ENCODE data around the gene NPM3. TPM values are rescaled to one million over a fixed set of nuclear protein-coding genes. Genes with fewer than 3 reads are reported as not detected.

NPM3 gene
- total RNA-seq, 1 donor from 2014 or later = 18.0 TPM

DNA sequence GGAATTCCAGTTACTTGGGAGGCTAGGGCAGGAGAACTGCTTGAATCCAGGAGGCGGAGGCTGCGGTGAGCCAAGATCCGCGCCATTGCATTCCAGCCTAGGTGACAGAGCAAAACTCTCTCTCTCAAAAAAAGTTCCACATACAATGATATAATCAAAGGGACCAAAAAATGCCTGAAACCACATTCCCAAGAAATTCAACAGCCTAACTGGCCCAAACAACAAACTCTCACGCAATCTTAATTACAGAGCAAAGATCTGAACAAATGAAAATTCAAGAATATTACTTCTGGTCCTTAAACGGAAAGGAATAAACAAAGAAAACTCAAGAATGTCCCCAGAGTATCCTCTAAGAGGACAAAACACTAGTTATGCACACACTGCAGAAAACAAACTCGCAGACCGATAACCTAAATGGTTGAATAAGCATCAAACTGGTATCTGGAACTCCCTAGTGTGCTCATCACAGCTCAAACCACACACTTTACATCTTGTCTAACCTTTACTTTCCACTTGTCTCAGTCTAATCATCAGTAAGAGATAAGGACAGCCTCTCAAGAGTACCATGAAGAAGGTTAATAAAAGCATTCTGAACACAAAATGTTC, 31.3 kb upstream of the NPM3 start:
- Histone ChIP-seq H3K36me3 (peaks cover 39% of the 10 kb centered on the region), H3K27ac (no peak overlapping the region), H3K9me3 (no peaks in the 10 kb centered on the region), H3K4me3 (peak overlapping the region; percentile 100), H3K27me3 (no peaks in the 10 kb centered on the region), H3K4me1 (peaks cover 35% of the 10 kb centered on the region)
- no peak for ATAC-seq
- intact Hi-C loops (cut with DNase I) = no loop called here
- DNase-seq = peak; percentile 29
- TF ChIP-seq, protein P1, sequence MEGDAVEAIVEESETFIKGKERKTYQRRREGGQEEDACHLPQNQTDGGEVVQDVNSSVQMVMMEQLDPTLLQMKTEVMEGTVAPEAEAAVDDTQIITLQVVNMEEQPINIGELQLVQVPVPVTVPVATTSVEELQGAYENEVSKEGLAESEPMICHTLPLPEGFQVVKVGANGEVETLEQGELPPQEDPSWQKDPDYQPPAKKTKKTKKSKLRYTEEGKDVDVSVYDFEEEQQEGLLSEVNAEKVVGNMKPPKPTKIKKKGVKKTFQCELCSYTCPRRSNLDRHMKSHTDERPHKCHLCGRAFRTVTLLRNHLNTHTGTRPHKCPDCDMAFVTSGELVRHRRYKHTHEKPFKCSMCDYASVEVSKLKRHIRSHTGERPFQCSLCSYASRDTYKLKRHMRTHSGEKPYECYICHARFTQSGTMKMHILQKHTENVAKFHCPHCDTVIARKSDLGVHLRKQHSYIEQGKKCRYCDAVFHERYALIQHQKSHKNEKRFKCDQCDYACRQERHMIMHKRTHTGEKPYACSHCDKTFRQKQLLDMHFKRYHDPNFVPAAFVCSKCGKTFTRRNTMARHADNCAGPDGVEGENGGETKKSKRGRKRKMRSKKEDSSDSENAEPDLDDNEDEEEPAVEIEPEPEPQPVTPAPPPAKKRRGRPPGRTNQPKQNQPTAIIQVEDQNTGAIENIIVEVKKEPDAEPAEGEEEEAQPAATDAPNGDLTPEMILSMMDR (IDR thresholded peaks at IDR 0.05) = no peak

DNA sequence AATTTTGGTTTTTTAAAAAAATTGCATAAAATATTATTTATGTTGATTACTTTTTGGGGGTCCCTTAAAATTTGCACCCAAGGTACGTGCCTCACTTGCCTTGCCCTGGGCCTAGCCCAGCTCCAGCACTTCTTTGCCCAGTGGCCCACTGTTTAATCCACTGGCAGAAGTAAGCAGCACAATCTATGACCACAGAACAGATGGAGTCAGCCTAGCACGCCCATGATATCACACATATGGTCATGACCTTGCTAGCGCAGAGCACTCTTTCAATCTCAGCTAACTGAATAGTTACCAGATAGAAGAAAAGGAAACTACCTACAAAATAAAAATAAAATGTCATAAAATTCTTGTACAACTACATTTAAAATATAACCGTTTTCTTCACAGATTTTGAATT, 29.4 kb upstream of the NPM3 start:
- Histone ChIP-seq H3K27me3 (no peaks in the 10 kb centered on the region), H3K27ac (no peak overlapping the region), H3K4me3 (no peak overlapping the region), H3K9me3 (no peaks in the 10 kb centered on the region), H3K36me3 (peaks cover 59% of the 10 kb centered on the region), H3K4me1 (peaks cover 26% of the 10 kb centered on the region)
- TF ChIP-seq, protein P1 (IDR thresholded peaks at IDR 0.05) = no peak
- intact Hi-C loops (cut with DNase I) = no loop called here
- DNase-seq (no peak), ATAC-seq (no peak)

DNA sequence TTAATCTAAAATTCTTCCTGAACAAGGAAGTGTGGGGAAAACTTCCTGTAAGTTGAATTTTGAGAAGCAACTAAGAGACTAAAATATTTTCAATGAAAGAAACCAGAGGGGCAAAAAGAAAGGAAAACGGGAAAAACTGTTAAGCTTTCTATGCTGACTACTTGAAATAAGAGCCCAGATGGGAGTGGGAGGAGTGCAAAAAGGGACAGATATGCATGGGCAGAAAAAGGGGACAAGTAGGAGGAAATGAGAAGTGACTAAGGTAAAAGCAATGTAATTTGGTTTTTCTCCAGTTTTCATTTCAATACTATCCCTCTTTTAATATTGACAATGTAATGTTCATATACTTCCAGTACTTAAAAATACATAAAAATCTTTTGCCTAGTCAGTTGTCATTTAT, 23.9 kb upstream of the NPM3 start:
- no peaks in the 10 kb centered on the region for H3K27me3 ChIP-seq
- H3K4me1 ChIP-seq = no peaks in the 10 kb centered on the region
- no peak overlapping the region for H3K4me3 ChIP-seq
- TF ChIP-seq, protein P1 (IDR thresholded peaks at IDR 0.05) = no peak
- no peak overlapping the region for H3K27ac ChIP-seq
- ATAC-seq (no peak), DNase-seq (no peak)
- peaks cover 99% of the 10 kb centered on the region for H3K36me3 ChIP-seq
- no peaks in the 10 kb centered on the region for H3K9me3 ChIP-seq
- intact Hi-C loops (cut with DNase I) = no loop called here

DNA sequence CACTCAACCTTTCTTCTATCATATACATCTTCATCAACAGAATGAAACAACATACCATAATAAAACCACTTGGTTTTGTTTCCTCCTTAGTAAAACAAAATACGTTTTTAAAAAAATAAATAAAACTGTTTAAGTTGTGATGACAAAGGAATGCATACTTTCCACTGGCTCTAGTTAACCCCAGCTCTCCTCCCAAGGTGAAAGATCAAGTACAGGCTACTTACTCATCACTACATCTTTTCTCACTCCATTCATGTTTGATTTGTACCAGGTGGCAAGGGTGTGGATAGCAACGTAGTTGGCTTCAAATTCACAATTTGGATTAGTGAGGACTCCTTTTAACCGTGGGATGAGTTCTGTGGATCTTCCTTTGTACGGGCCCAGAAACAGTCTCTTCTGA, 20.3 kb upstream of the NPM3 start:
- no peak overlapping the region for H3K27ac ChIP-seq
- no peaks in the 10 kb centered on the region for H3K9me3 ChIP-seq
- intact Hi-C loops (cut with DNase I) = no loop called here
- no peak overlapping the region for H3K4me3 ChIP-seq
- no peaks in the 10 kb centered on the region for H3K4me1 ChIP-seq
- DNase-seq = no peak
- no peaks in the 10 kb centered on the region for H3K27me3 ChIP-seq
- no peak for ATAC-seq
- TF ChIP-seq, protein P1 (IDR thresholded peaks at IDR 0.05) = no peak
- peaks cover 99% of the 10 kb centered on the region for H3K36me3 ChIP-seq

DNA sequence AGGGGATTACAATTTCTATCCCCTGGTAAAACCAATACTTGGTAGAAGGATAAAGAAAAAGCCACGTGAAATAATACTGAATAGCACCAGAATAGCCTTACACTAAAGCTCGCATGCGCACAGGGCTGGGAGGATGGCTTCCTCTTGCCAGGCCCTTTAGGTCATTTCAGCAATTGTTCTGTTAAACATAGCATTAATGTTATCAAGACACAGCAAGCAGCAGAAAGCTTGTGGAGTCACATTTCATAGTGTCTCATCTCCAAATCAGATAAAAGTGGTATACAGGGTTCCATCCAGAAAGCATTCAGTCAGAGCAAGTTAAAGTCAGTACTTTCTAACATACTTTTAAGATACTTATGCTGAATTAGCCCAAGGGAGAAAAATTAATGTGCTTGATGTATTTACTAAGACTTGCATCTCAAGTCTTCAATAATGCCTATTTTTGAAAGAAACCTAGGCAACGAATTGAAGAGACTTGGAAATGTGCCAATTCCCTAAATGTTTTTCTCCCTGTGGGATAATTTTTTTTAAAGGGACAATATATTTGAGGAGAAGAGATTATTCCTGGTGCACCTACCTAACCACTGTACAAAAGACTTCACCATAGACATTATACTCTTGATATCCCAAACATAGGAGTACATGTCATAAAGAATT, 14.3 kb upstream of the NPM3 start:
- intact Hi-C loops (cut with DNase I) = no loop called here
- H3K27ac ChIP-seq = no peak overlapping the region
- no peaks in the 10 kb centered on the region for H3K4me1 ChIP-seq
- H3K36me3 ChIP-seq = peaks cover 100% of the 10 kb centered on the region
- ATAC-seq (no peak), DNase-seq (no peak)
- H3K9me3 ChIP-seq = no peaks in the 10 kb centered on the region
- TF ChIP-seq, protein P1 (IDR thresholded peaks at IDR 0.05) = no peak
- H3K27me3 ChIP-seq = no peaks in the 10 kb centered on the region
- H3K4me3 ChIP-seq = no peak overlapping the region
